CD4-positive, alpha-beta T cell treated with Interleukin-10 for 1 hour (primary cell): ENCODE measurements around the gene LRFN4.
A peak's percentile ranks its signal among the peaks of the same experiment; 100 is the strongest.

ENCODE experiments used
- DNase-seq: peaks from one replicate; pipeline ENCODE4 v3.0.0-alpha.2; 2020

The LRFN4 gene

DNA sequence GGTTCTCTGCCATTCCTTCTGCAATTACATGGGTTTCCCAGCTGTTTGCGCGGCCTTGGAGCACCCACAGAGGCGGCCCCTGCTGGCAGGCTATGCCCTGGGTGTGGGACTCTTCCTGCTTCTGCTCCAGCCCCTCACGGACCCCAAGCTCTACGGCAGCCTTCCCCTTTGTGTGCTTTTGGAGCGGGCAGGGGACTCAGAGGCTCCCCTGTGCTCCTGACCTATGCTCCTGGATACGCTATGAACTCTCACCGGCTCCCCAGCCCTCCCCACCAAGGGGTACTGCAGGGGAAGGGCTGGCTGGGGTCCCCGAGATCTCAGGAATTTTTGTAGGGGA lies 11.0 kb upstream of the LRFN4 start:
- no peak for DNase-seq

GRCh38 chr11:66846671-66847091 lies 10.2 kb upstream of the LRFN4 start:
- DNase-seq: no peak

DNA sequence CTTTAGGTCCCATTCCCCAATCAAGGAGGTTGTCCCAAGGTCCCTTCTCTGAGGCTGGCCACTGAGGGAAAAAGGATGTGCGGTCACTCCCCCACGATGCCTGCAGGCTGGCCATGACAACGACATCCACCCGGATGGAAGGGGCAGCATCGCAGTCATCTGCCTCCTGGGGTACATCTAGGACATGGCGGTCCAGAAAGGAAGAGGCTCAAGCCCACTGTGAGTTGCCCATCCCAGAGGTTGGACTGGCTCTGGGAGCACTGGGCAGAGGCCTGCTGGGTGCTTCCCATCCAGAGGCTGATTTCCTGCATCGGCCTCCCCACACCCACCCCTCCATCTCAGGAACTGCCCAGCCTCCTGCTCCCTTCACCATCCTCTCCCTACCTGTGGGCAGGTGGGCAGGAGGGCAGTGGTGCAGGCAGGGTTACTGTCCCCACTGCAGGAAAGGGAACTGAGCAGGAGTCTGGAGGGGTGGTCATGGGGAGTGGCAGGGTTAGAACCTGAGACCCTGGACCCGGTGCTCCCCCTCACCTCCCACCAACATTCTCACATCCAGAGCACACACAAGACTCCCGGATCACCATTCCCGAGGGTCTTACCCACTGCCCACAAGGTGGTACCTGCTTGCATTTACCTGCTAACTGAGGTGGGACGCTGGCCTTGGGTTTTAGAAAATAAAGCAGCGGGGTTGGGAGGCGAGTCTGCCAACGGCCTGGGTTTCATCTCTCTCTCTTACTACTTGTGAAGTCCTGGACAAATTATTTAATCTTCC lies 9.2 kb upstream of the LRFN4 start:
- no peak for DNase-seq

- no peak for DNase-seq
Measured at GRCh38 chr11:66848671-66849500, 8.0 kb upstream of the LRFN4 start.

GRCh38 chr11:66849501-66850234 lies 7.2 kb upstream of the LRFN4 start:
- no peak for DNase-seq

GRCh38 chr11:66850235-66850587 lies 6.7 kb upstream of the LRFN4 start:
- no peak for DNase-seq

DNA sequence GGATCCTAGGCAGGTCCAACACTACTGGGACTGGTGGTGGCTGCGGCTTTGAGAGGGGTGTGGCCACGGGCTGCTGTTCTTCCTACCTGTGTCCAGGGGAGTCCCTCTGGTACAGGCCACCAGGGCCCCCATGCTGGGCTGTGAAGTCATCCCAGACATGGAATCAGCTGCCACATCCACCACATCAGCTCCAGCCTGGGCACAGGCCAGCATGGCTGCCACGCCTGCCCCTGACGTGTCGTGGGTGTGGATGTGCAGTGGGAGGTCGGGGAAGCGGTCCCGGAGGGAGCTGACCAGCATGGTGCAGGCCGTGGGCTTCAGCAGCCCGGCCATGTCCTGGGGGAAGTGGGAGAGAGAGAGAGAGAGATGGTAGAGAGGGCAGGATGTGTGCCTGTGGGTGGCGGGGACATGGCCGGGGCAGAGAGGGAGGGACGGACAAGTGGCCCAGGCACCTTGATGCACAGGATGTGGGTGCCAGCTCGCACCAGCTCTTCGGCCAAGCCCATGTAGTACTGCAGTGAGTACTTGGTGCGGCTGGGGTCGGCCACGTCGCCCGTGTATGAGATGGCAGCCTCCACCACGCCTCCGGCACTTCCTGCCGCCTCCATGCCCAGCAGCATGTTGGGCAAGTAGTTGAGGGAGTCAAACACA lies 6.2 kb upstream of the LRFN4 start:
- no peak for DNase-seq

- DNase-seq: no peak
Measured at GRCh38 chr11:66851239-66851596, 5.6 kb upstream of the LRFN4 start.

GRCh38 chr11:66851698-66852465 lies 5.0 kb upstream of the LRFN4 start:
- DNase-seq: peak; percentile 25

DNA sequence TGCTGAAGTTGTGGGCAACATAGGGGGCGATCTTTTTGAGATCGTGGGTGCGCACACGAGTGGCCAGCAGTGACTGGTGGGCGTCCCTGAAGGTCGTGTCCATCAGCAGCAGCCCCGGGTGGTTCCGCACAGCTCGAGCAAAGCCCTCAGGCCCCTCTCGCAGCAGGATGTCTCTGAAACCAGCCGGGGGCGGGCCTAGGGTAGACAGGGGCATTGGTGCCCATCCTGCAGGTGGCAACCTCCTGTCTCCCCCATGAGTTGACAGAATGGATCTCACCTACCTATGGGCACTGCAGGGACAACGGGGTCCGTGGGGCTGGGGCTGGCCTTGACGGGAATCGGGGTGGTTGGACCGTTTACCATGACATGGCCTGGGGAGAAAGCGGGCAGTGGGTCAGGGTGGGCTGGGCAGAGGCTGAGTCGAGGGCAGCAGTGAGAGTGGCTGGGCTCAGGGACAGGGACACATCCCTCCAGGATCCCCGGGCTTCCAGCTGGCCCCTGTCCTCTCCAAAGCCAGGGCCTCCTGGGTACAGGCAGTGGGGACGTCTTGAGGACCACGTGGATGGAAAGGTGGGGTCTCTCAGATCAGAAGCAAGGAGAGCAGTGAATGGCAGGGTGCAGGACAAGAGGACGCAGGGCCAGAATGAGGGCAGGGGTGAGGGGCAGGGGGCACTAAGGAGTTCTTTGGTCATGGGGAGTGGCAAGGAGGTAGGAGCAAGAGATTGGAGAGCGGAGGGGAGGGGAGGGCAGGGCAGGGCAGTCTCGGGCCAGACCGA lies 4.2 kb upstream of the LRFN4 start:
- DNase-seq: no peak

DNA sequence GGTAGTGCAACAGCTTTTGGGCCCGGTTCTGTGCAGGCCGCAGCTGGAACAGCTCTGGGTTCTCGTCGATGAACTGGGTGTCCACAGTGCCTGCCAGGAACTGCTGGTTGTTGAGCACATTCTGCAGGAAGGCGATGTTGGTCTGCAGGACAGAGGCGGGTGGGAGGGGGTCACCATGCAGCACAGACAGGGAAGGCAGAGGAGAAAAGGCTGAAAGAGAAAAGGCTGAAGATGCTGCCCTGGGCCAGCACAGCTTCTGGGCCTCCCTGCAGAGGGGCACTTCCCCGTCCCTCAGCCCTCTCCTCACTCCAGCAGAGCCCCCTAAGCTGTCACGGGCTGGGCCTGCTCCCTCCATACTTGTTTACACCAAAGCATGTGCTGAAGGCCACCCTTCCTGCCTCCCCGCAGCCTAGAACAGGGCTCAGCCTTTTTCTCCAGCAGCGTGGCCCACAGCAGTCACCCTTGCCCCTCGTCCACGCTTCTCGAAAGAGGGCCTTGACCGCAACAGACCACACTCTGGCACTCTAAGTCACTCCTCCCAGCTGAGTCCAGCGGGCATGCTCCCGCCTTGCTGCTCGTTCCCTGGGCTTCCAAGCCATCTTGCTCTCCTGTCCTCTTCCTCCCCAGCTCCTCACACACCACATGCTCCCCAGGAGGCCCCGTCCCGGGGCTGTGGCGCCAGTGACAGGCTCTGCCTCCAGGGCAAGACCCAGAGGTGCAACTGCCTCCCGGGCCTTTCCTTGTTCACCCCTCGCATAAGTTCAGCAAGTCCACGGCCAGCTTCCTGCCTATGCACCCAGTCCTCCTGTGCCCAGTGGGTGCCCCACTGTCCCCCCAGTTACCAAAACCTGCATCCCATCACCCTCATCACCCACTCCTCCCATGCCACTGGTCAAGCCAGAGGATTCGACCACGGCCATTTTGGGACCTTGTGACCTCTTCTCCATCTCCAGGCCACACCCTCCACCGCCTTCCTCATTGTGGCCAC lies 3.3 kb upstream of the LRFN4 start:
- no peak for DNase-seq

GRCh38 chr11:66854231-66854661 lies 2.6 kb upstream of the LRFN4 start:
- DNase-seq: no peak

- no peak for DNase-seq
Measured at GRCh38 chr11:66854729-66855211, 2.1 kb upstream of the LRFN4 start.

- DNase-seq: peak; percentile 82
Measured at GRCh38 chr11:66855574-66856495, 1.0 kb upstream of the LRFN4 start.

DNA sequence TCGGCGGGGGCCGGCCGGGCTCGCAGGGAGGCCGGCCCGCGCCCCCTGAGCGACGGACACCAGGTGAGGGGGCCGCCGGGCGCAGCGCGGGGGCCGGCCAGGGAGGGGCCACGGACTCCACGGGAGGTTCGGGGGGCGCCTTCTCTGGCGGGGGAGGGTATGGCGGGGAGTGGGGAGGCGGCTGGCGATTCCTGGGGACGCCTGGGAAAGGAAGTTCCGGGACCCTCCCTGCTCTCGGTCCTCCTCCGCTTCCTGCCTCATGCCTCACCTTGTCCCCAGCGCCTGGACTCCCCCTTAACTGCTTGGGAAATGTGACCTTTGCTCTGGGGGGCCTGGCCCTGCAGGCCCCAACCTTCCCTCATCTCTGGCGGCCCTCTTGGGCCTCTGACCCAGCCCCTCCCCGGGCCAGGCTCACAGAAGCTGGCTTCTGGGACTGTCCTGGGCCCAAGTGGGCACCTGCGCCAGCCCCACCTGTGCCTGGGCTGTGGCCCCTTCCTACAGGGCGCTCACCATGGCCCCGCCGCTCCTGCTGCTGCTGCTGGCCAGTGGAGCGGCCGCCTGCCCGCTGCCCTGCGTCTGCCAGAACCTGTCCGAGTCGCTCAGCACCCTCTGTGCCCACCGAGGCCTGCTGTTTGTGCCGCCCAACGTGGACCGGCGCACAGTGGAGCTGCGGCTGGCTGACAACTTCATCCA lies 516 bp downstream of the LRFN4 start:
- no peak for DNase-seq

DNA sequence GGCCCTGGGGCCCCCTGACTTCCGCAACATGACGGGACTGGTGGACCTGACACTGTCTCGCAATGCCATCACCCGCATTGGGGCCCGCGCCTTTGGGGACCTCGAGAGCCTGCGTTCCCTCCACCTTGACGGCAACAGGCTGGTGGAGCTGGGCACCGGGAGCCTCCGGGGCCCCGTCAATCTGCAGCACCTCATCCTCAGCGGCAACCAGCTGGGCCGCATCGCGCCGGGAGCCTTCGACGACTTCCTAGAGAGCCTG lies 992 bp downstream of the LRFN4 start:
- DNase-seq: no peak

GRCh38 chr11:66858186-66858938 lies 1.5 kb downstream of the LRFN4 start:
- no peak for DNase-seq
